SK-N-SH (cell line): ENCODE measurements around the gene INTU. TPM values are rescaled to one million over a fixed set of nuclear protein-coding genes. Genes with fewer than 3 reads are reported as not detected.

Experiments
- CTCF ChIA-PET: fragments of 300-600, 350-600 bp; formaldehyde crosslinking; extraction: SDS; loops from one replicate; lab custom pipeline; 2021; lab: Yijun Ruan, JAX
- POLR2A ChIA-PET: fragments of 350-600 bp; sonication (Branson Sonifier 250); formaldehyde crosslinking; extraction: SDS; loops from one replicate; lab custom pipeline; 2020; ENCODE audit warnings: antibody characterized with exemption, inconsistent platforms; lab: Yijun Ruan, JAX
- DNase-seq: peaks from one replicate; pipeline ENCODE4 v3.0.0; 2012
- H2AFZ ChIP-seq: fragments of 200-600 bp; sonication (generic); 2 replicates; pipeline ENCODE4 v1.8.1; 2016; ENCODE audit warnings: antibody characterized with exemption, mild to moderate bottlenecking, low read depth
- H3F3A ChIP-seq: fragments of 200-600 bp; sonication (generic); replicated peaks from 2 replicates; pipeline ENCODE3; 2016; ENCODE audit warnings: antibody characterized with exemption, mild to moderate bottlenecking; ENCODE audit not compliant: insufficient read depth
- H3K27ac ChIP-seq, 2 experiments: fragments of 200-500 bp in 1 of 2; fragments of 200-600 bp in 1 of 2; sonication (Bioruptor generic) in 1 of 2; sonication (generic), shearing (Covaris generic) in 1 of 2; 2 replicates each; pipeline versions ENCODE4 v1.5.1 to v1.6.1; 2014 to 2016; ENCODE audit warnings: low read depth in 2 of 2, inconsistent platforms in 1 of 2, low read length in 1 of 2, mild to moderate bottlenecking in 1 of 2, mixed read lengths in 1 of 2
- H3K27me3 ChIP-seq: fragments of 200-600 bp; sonication (generic), shearing (Covaris generic); 2 replicates; pipeline ENCODE4 v1.6.1; 2016; ENCODE audit warnings: mixed run types; ENCODE audit not compliant: insufficient read depth
- H3K36me3 ChIP-seq, 2 experiments: fragments of 200-500 bp in 1 of 2; fragments of 200-600 bp in 1 of 2; sonication (Bioruptor generic) in 1 of 2; sonication (generic) in 1 of 2; replicated peaks in 1 of 2; 2 replicates each; pipeline versions ENCODE3 to v1.5.1; 2014 to 2016; ENCODE audit warnings: low read length in 1 of 2, mild to moderate bottlenecking in 1 of 2; ENCODE audit not compliant: insufficient read depth in 2 of 2, control insufficient read depth in 1 of 2
- H3K4me1 ChIP-seq, 2 experiments: fragments of 200-500 bp in 1 of 2; fragments of 200-600 bp in 1 of 2; sonication (Bioruptor generic) in 1 of 2; sonication (generic), shearing (Covaris generic) in 1 of 2; 2 replicates each; pipeline versions ENCODE4 v1.5.1 to v1.6.1; 2014 to 2016; ENCODE audit warnings: low read depth in 1 of 2, low read length in 1 of 2, mixed run types in 1 of 2; ENCODE audit not compliant: insufficient read depth in 2 of 2, control insufficient read depth in 1 of 2
- H3K4me2 ChIP-seq: fragments of 200-600 bp; sonication (generic), shearing (Covaris generic); 2 replicates; pipeline ENCODE4 v1.6.1; 2017; ENCODE audit warnings: mixed run types
- H3K4me3 ChIP-seq, 2 experiments: fragments of 200-500 bp in 1 of 2; fragments of 200-600 bp in 1 of 2; sonication (Bioruptor generic) in 1 of 2; sonication (generic), shearing (Covaris generic) in 1 of 2; 2 replicates each; pipeline versions ENCODE4 v1.5.1 to v1.8.1; 2014 to 2016; ENCODE audit warnings: low read depth in 2 of 2, inconsistent platforms in 1 of 2, low read length in 1 of 2, mild to moderate bottlenecking in 1 of 2, mixed read lengths in 1 of 2, moderate library complexity in 1 of 2
- H3K79me2 ChIP-seq: fragments of 200-600 bp; sonication (generic); 2 replicates; pipeline ENCODE4 v1.8.1; 2017; ENCODE audit warnings: mild to moderate bottlenecking; ENCODE audit not compliant: insufficient read depth
- H3K9ac ChIP-seq: fragments of 200-600 bp; sonication (generic); 2 replicates; pipeline ENCODE4 v1.6.1; 2017; ENCODE audit warnings: mixed run types
- H3K9me2 ChIP-seq: fragments of 200-600 bp; sonication (generic); 2 replicates; pipeline ENCODE4 v1.6.1; 2017; ENCODE audit warnings: mixed run types
- H3K9me3 ChIP-seq: fragments of 200-600 bp; sonication (generic); 2 replicates; pipeline ENCODE4 v1.6.1; 2017; ENCODE audit warnings: mixed run types, mild to moderate bottlenecking, moderate library complexity
- H4K20me1 ChIP-seq: fragments of 200-600 bp; sonication (generic); 2 replicates; pipeline ENCODE4 v1.6.1; 2017; ENCODE audit warnings: mild to moderate bottlenecking, mixed run types; ENCODE audit not compliant: insufficient read depth
- ELF1 ChIP-seq: IDR thresholded peaks from 2 replicates; pipeline ENCODE4 v1.4.0; 2012
- FOSL2 ChIP-seq: IDR thresholded peaks from 2 replicates; pipeline ENCODE4 v1.4.0; 2012; ENCODE audit warnings: low read depth, mild to moderate bottlenecking, moderate library complexity, borderline replicate concordance
- JUND ChIP-seq: IDR thresholded peaks from 2 replicates; pipeline ENCODE4 v1.4.0; 2012
- NFIC ChIP-seq: IDR thresholded peaks from 2 replicates; pipeline ENCODE4 v1.4.0; 2012; ENCODE audit warnings: borderline replicate concordance
- RFX5 ChIP-seq: IDR thresholded peaks from 2 replicates; pipeline ENCODE4 v1.6.1; 2012; ENCODE audit warnings: mild to moderate bottlenecking, improper control_type of control experiment, low read length
- TCF12 ChIP-seq: IDR thresholded peaks from 2 replicates; pipeline ENCODE4 v1.4.0; 2012
- WGBS: methylation state at CpG from one replicate; pipeline ENCODE4 v1.1.6; 2017; ENCODE audit warnings: low lambda C conversion rate; 5-methylcytosine and 5-hydroxymethylcytosine counted together
- polyA plus RNA-seq, 3 experiments: library from polyadenylated mRNA; depleted of rRNA; stranded (reverse); fragments of >200 nt; gene quantifications; 2 replicates each; pipeline ENCODE4 v1.2.3, GENCODE V29; 2012
- TF ChIP-seq, protein P1 (sequence below): fragments of 200-600 bp; sonication (generic); IDR thresholded peaks from 2 replicates; pipeline ENCODE4 v1.6.1; 2017; ENCODE audit warnings: antibody characterized with exemption, mild to moderate bottlenecking, moderate library complexity
- TF ChIP-seq, protein P2 (sequence below): IDR thresholded peaks from 2 replicates; pipeline ENCODE4; 2012
- TF ChIP-seq, protein P3 (sequence below): fragments of 150-350 bp; IDR thresholded peaks from 2 replicates; pipeline ENCODE4 v1.6.1; 2016; ENCODE audit warnings: mild to moderate bottlenecking, low read depth, low read length
- TF ChIP-seq, protein P4 (sequence below): IDR thresholded peaks from 2 replicates; pipeline ENCODE4 v1.6.1; 2012; ENCODE audit warnings: mild to moderate bottlenecking, low read depth, low read length, moderate library complexity

The INTU gene
- polyA plus RNA-seq, 1 of the 3 experiments (the other 2 are of a cell fraction): 3.3 TPM

DNA sequence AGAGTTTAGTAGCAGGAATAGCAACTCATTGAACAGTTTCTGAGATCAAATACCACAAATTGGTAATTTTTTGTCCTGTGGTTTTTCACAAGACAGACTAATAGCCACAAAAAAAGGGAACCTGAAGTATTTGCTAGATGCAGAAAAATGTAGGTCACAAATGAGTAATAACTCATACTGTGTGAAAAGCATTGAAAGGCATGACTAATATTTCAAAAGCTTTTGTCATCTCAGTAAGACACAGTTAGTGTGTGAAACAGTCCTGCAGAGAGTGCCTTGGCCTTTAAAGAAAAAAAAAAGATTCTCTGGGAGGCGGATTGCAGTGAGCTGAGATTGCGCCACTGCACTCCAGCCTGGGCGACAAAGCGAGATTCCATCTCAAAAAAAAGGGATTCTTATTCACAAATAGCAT, 66.0 kb downstream of the INTU start (continued):
- TF ChIP-seq, protein P1, sequence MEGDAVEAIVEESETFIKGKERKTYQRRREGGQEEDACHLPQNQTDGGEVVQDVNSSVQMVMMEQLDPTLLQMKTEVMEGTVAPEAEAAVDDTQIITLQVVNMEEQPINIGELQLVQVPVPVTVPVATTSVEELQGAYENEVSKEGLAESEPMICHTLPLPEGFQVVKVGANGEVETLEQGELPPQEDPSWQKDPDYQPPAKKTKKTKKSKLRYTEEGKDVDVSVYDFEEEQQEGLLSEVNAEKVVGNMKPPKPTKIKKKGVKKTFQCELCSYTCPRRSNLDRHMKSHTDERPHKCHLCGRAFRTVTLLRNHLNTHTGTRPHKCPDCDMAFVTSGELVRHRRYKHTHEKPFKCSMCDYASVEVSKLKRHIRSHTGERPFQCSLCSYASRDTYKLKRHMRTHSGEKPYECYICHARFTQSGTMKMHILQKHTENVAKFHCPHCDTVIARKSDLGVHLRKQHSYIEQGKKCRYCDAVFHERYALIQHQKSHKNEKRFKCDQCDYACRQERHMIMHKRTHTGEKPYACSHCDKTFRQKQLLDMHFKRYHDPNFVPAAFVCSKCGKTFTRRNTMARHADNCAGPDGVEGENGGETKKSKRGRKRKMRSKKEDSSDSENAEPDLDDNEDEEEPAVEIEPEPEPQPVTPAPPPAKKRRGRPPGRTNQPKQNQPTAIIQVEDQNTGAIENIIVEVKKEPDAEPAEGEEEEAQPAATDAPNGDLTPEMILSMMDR: no peak

DNA sequence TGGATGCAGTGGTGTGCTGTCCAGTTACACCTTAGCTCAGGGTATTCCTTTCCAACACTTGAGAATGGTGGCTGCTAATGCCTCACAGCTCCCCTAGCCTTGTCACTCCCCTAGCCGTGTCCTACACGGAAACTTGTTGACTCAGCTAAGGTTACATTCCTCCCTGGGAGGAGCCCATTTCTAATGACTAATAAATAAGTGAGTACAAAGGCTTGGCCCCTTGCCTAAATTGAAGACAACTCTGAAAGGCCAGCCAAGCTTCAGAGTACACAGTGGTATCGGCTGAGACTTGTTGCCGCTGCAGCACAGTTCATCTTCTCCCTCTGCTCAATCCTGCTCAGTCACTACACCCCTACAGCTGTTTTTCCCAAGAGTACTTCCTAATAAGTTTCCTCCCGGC, 76.2 kb downstream of the INTU start:
- Histone ChIP-seq H3K9me3 (no peaks in the 10 kb centered on the region), H2AFZ (no peak overlapping the region), H3K4me3 (no peak overlapping the region), H3K79me2 (no peaks in the 10 kb centered on the region), H3K9me2 (no peaks in the 10 kb centered on the region), H3K27me3 (no peaks in the 10 kb centered on the region), H4K20me1 (no peaks in the 10 kb centered on the region), H3K4me1 (no peaks in the 10 kb centered on the region), H3K4me2 (0 out of 2 replicates have a peak overlapping the region, but pooled peaks have one; percentile 30), H3K36me3 (peaks cover 22 to 24% of the 10 kb centered on the region in 2 experiments), H3K27ac (0 out of 4 replicates have a peak overlapping the region, but pooled peaks of 1 of the 2 experiments have one; percentile 17), H3K9ac (no peak overlapping the region), H3F3A (no peaks in the 10 kb centered on the region)
- ChIA-PET POLR2A (no interaction called here), CTCF (no interaction called here)
- 62% methylated on average over 5 of the region's 5 CpGs for WGBS
- TF ChIP-seq ELF1: no peak
- peak; percentile 70; the same call in 1 of the 2 replicates for TF ChIP-seq NFIC
- TF ChIP-seq, protein P2, sequence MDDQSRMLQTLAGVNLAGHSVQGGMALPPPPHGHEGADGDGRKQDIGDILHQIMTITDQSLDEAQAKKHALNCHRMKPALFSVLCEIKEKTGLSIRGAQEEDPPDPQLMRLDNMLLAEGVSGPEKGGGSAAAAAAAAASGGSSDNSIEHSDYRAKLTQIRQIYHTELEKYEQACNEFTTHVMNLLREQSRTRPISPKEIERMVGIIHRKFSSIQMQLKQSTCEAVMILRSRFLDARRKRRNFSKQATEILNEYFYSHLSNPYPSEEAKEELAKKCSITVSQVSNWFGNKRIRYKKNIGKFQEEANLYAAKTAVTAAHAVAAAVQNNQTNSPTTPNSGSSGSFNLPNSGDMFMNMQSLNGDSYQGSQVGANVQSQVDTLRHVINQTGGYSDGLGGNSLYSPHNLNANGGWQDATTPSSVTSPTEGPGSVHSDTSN: 0 out of 2 replicates have a peak, but pooled peaks have one; percentile 18
- 0 out of 2 replicates have a peak, but pooled peaks have one; percentile 9 for TF ChIP-seq TCF12
- TF ChIP-seq, protein P3, sequence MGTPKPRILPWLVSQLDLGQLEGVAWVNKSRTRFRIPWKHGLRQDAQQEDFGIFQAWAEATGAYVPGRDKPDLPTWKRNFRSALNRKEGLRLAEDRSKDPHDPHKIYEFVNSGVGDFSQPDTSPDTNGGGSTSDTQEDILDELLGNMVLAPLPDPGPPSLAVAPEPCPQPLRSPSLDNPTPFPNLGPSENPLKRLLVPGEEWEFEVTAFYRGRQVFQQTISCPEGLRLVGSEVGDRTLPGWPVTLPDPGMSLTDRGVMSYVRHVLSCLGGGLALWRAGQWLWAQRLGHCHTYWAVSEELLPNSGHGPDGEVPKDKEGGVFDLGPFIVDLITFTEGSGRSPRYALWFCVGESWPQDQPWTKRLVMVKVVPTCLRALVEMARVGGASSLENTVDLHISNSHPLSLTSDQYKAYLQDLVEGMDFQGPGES: no peak
- 0 out of 2 replicates have a peak, but pooled peaks have one; percentile 15 for TF ChIP-seq JUND
- TF ChIP-seq, protein P4, sequence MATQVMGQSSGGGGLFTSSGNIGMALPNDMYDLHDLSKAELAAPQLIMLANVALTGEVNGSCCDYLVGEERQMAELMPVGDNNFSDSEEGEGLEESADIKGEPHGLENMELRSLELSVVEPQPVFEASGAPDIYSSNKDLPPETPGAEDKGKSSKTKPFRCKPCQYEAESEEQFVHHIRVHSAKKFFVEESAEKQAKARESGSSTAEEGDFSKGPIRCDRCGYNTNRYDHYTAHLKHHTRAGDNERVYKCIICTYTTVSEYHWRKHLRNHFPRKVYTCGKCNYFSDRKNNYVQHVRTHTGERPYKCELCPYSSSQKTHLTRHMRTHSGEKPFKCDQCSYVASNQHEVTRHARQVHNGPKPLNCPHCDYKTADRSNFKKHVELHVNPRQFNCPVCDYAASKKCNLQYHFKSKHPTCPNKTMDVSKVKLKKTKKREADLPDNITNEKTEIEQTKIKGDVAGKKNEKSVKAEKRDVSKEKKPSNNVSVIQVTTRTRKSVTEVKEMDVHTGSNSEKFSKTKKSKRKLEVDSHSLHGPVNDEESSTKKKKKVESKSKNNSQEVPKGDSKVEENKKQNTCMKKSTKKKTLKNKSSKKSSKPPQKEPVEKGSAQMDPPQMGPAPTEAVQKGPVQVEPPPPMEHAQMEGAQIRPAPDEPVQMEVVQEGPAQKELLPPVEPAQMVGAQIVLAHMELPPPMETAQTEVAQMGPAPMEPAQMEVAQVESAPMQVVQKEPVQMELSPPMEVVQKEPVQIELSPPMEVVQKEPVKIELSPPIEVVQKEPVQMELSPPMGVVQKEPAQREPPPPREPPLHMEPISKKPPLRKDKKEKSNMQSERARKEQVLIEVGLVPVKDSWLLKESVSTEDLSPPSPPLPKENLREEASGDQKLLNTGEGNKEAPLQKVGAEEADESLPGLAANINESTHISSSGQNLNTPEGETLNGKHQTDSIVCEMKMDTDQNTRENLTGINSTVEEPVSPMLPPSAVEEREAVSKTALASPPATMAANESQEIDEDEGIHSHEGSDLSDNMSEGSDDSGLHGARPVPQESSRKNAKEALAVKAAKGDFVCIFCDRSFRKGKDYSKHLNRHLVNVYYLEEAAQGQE: no peak
- TF ChIP-seq FOSL2: peak; percentile 43; the same call in 1 of the 2 replicates
- TF ChIP-seq RFX5: no peak
- no peak for DNase-seq
